ENCODE data around the gene ANP32A. TPM values are rescaled to one million over a fixed set of nuclear protein-coding genes. Genes with fewer than 3 reads are reported as not detected.

Gene ANP32A
- total RNA-seq, 1 experiment from 2014 or later, result 250 TPM

GRCh38 chr15:68735610-68736009 lies 85.1 kb downstream of the ANP32A start:
- Mint-ChIP-seq H3K27ac (ENCODE audit: unreplicated experiment) (no peak overlapping the region), H3K4me3 (ENCODE audit: low read depth, unreplicated experiment) (no peak overlapping the region), H3K27me3 (ENCODE audit: unreplicated experiment) (peaks cover 77% of the 10 kb centered on the region), H3K36me3 (ENCODE audit: insufficient read depth, unreplicated experiment) (no peaks in the 10 kb centered on the region), H3K4me1 (ENCODE audit: low read depth, unreplicated experiment) (no peaks in the 10 kb centered on the region), H3K9me3 (ENCODE audit: low read depth, unreplicated experiment) (no peaks in the 10 kb centered on the region)
- intact Hi-C loops (cut with micrococcal nuclease; ENCODE audit: unreplicated experiment), result no loop called here
- TF ChIP-seq CTCF (IDR thresholded peaks at IDR 0.05; ENCODE audit: unreplicated experiment), result no peak
- CTCF ChIA-PET, result interaction anchor here (1.1 kb wide), 1 partner anchor 140 kb away, joined by 5 read pairs; no protein-coding TSS in a partner anchor
- BruUV-seq (replicated peaks), result no TSS peak
- DNase-seq, result no peak

- H3K36me3 Mint-ChIP-seq (ENCODE audit: insufficient read depth, unreplicated experiment), result no peaks in the 10 kb centered on the region
- peaks cover 71% of the 10 kb centered on the region for H3K27me3 Mint-ChIP-seq (ENCODE audit: unreplicated experiment)
- intact Hi-C loops (cut with micrococcal nuclease; ENCODE audit: unreplicated experiment), result no loop called here
- no TSS peak for BruUV-seq (replicated peaks)
- DNase-seq, result no peak
- no peak overlapping the region for H3K27ac Mint-ChIP-seq (ENCODE audit: unreplicated experiment)
- no peaks in the 10 kb centered on the region for H3K9me3 Mint-ChIP-seq (ENCODE audit: low read depth, unreplicated experiment)
- TF ChIP-seq CTCF (IDR thresholded peaks at IDR 0.05; ENCODE audit: unreplicated experiment), result no peak
- H3K4me1 Mint-ChIP-seq (ENCODE audit: low read depth, unreplicated experiment), result no peaks in the 10 kb centered on the region
- CTCF ChIA-PET, result interaction anchor here (0.5 to 1.1 kb wide), 3 partner anchors 9 to 161 kb away, joined by 3 to 5 read pairs (median 3); no protein-coding TSS in a partner anchor
- H3K4me3 Mint-ChIP-seq (ENCODE audit: low read depth, unreplicated experiment), result no peak overlapping the region
Observed at GRCh38 chr15:68734881-68735280, 85.8 kb downstream of the ANP32A start.

GRCh38 chr15:68734352-68734751 lies 86.3 kb downstream of the ANP32A start:
- Mint-ChIP-seq H3K9me3 (ENCODE audit: low read depth, unreplicated experiment) (no peaks in the 10 kb centered on the region), H3K27me3 (ENCODE audit: unreplicated experiment) (peaks cover 66% of the 10 kb centered on the region)

GRCh38 chr15:68733666-68734065 lies 87.0 kb downstream of the ANP32A start:
- Mint-ChIP-seq H3K4me1 (ENCODE audit: low read depth, unreplicated experiment) (no peaks in the 10 kb centered on the region), H3K4me3 (ENCODE audit: low read depth, unreplicated experiment) (no peak overlapping the region), H3K36me3 (ENCODE audit: insufficient read depth, unreplicated experiment) (no peaks in the 10 kb centered on the region), H3K27me3 (ENCODE audit: unreplicated experiment) (peaks cover 61% of the 10 kb centered on the region), H3K9me3 (ENCODE audit: low read depth, unreplicated experiment) (no peaks in the 10 kb centered on the region), H3K27ac (ENCODE audit: unreplicated experiment) (no peak overlapping the region)
- no peak for DNase-seq
- TF ChIP-seq CTCF (IDR thresholded peaks at IDR 0.05; ENCODE audit: unreplicated experiment), result no peak
- intact Hi-C loops (cut with micrococcal nuclease; ENCODE audit: unreplicated experiment), result no loop called here
- CTCF ChIA-PET, result interaction anchor here (0.5 kb wide), 1 partner anchor 8 kb away, joined by 3 read pairs; no protein-coding TSS in a partner anchor
- no TSS peak for BruUV-seq (replicated peaks)

More at GRCh38 chr15:68734352-68734751, 86.3 kb downstream of the ANP32A start:
- CTCF ChIA-PET, result interaction anchor here (1.0 to 1.1 kb wide), 2 partner anchors 9 to 142 kb away, joined by 3 to 5 read pairs; no protein-coding TSS in a partner anchor
- Mint-ChIP-seq H3K27ac (ENCODE audit: unreplicated experiment) (no peak overlapping the region), H3K36me3 (ENCODE audit: insufficient read depth, unreplicated experiment) (no peaks in the 10 kb centered on the region), H3K4me3 (ENCODE audit: low read depth, unreplicated experiment) (no peak overlapping the region), H3K4me1 (ENCODE audit: low read depth, unreplicated experiment) (no peaks in the 10 kb centered on the region)
- BruUV-seq (replicated peaks), result no TSS peak
- no peak for TF ChIP-seq CTCF (IDR thresholded peaks at IDR 0.05; ENCODE audit: unreplicated experiment)
- DNase-seq, result no peak
- intact Hi-C loops (cut with micrococcal nuclease; ENCODE audit: unreplicated experiment), result no loop called here
